Uterus (tissue), 4 donors: ENCODE results near the gene CASKIN1. TPM values are rescaled to one million over a fixed set of nuclear protein-coding genes. Genes with fewer than 3 reads are reported as not detected.

Source experiments
- DNase-seq, 2 donors: peaks; one replicate each; pipeline ENCODE4 v3.0.0-alpha.2; 2019 to 2020
- H3K27ac ChIP-seq, 2 donors: fragments of 200-600 bp; sonication (generic); 1 replicate in 1 of 2; 2 replicates in 1 of 2; pipeline ENCODE4 v1.5.1; 2016 to 2018
- H3K27me3 ChIP-seq, 2 donors: fragments of 200-600 bp; sonication (generic); one replicate each; pipeline ENCODE4 v1.5.1; 2018 to 2019; ENCODE audit warnings: control low read depth in 1 of 2
- H3K36me3 ChIP-seq, 2 donors: fragments of 200-600 bp; sonication (generic); one replicate each; pipeline ENCODE4 v1.5.1; 2019; ENCODE audit warnings: control low read depth in 1 of 2
- H3K4me1 ChIP-seq, 2 donors: fragments of 200-600 bp; sonication (generic); one replicate each; pipeline ENCODE4 v1.5.1; 2018 to 2019; ENCODE audit warnings: control low read depth in 1 of 2
- H3K4me3 ChIP-seq, 2 donors: fragments of 200-600 bp; sonication (generic); 1 replicate in 1 of 2; 2 replicates in 1 of 2; pipeline ENCODE4 v1.5.1; 2018 to 2019; ENCODE audit warnings: mild to moderate bottlenecking in 1 of 2
- H3K9me3 ChIP-seq, 2 donors: fragments of 200-600 bp; sonication (generic); one replicate each; pipeline ENCODE4 v1.5.1; 2019; ENCODE audit warnings: control low read depth in 1 of 2
- POLR2A ChIP-seq, 2 donors: fragments of 450-650 bp; IDR thresholded peaks; one replicate each; pipeline ENCODE4 v1.6.1; 2016; ENCODE audit warnings: antibody characterized with exemption in 2 of 2, mild to moderate bottlenecking in 1 of 2, moderate library complexity in 1 of 2
- intact Hi-C: fragments of 100-400 bp; cut with DNase I; formaldehyde crosslinking; loops from one replicate; pipeline ENCODE4 v1.15.1; 2023; ENCODE audit warnings: low total_unique reads
- total RNA-seq, 4 donors: library from RNA; depleted of rRNA in 3 of 4; stranded (reverse); fragments of >200 nt in 3 of 4; gene quantifications; one replicate each; pipeline versions ENCODE4 v1.1.0 to v1.2.4, GENCODE V29; 2014 to 2023
- TF ChIP-seq, protein P1 (sequence below), 4 experiments: fragments of 200-600 bp in 2 of 4; fragments of 450-650 bp in 2 of 4; sonication (generic) in 2 of 4; IDR thresholded peaks; one replicate each; pipeline ENCODE4 v1.5.1; 2016 to 2019; ENCODE audit warnings: antibody characterized with exemption in 4 of 4, mild to moderate bottlenecking in 2 of 4, moderate library complexity in 1 of 4
- donor health status: DM: yes; HTN: yes; CAD: no.

CASKIN1 gene
- total RNA-seq, 4 donors from 2014 or later = 0.40 to 2.7 TPM; not detected in 2

DNA sequence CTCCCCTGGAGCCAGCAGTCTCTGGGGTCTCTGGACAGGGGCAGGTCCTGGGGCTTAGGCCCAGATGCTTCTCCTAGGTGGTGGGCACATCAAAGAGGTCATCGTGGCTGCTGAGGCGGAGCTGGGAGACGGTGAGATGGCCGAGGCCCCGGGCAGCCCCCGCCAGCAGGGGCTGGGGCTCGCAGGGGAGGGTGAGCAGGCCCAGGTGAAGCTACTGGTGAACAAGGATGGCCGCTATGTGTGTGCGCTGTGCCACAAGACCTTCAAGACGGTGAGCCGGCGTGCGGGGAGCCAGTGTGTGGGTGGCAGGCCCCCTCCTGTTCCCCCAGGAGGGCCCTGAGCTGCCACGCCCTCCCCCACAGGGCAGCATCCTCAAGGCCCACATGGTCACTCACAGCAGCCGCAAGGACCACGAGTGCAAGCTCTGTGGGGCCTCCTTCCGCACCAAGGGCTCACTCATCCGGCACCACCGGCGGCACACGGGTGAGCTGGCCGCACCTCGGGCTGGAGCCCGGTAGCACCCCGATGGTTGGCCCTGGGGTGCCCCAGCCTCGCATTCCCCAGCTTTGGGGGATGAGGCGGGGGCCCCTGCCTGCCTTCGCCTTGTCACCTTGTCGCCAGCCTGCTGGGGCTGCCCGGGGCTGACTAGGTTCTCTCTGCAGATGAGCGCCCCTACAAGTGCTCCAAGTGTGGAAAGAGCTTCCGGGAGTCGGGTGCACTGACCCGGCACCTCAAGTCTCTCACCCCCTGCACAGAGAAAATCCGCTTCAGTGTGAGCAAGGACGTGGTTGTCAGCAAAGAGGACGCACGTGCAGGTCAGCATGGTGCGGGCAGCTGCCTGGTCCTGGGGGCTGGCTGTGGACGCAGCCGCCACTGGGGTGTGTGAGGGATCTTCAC is 35.9 kb upstream of the CASKIN1 start:
- TF ChIP-seq POLR2A (IDR thresholded peaks at IDR 0.05) = no peak
- TF ChIP-seq, protein P1, sequence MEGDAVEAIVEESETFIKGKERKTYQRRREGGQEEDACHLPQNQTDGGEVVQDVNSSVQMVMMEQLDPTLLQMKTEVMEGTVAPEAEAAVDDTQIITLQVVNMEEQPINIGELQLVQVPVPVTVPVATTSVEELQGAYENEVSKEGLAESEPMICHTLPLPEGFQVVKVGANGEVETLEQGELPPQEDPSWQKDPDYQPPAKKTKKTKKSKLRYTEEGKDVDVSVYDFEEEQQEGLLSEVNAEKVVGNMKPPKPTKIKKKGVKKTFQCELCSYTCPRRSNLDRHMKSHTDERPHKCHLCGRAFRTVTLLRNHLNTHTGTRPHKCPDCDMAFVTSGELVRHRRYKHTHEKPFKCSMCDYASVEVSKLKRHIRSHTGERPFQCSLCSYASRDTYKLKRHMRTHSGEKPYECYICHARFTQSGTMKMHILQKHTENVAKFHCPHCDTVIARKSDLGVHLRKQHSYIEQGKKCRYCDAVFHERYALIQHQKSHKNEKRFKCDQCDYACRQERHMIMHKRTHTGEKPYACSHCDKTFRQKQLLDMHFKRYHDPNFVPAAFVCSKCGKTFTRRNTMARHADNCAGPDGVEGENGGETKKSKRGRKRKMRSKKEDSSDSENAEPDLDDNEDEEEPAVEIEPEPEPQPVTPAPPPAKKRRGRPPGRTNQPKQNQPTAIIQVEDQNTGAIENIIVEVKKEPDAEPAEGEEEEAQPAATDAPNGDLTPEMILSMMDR (IDR thresholded peaks at IDR 0.05) = no peak
- Histone ChIP-seq H3K27me3 (peaks cover 5 to 7% of the 10 kb centered on the region in 2 donors), H3K27ac (no peak overlapping the region), H3K36me3 (no peaks in the 10 kb centered on the region), H3K4me3 (no peak overlapping the region), H3K4me1 (peaks cover 0 to 12% of the 10 kb centered on the region in 2 donors), H3K9me3 (no peaks in the 10 kb centered on the region)
- intact Hi-C loops = no loop called here
- no peak for DNase-seq

GRCh38 chr16:2231016-2231931 is 34.9 kb upstream of the CASKIN1 start:
- no peak for TF ChIP-seq POLR2A (IDR thresholded peaks at IDR 0.05)
- TF ChIP-seq, protein P1 (IDR thresholded peaks at IDR 0.05) = no peak

DNA sequence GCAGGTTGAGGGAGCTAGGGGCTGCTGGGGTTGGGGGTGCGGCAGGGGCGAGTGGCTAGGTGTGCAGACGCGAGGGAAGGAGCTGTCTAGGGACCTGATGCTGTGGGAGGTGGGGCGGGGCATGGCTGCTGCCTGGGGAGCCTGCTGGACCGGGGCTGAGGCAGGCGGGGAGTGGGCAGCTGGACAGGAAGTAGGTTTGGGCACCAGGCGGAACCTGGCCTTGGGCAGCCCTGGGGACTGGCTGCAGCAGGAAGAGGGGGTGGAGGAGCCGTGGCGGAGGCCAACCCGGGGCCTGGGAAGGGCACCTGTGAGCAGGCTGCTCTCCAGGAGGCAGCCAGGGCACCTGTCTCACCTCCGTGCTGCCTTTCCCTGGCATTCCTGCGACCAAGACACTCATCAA is 34.0 kb upstream of the CASKIN1 start:
- intact Hi-C loops = no loop called here
- DNase-seq = no peak
- Histone ChIP-seq H3K9me3 (no peaks in the 10 kb centered on the region), H3K4me1 (no peaks in the 10 kb centered on the region), H3K27ac (no peak overlapping the region), H3K4me3 (no peak overlapping the region), H3K27me3 (no peaks in the 10 kb centered on the region), H3K36me3 (no peaks in the 10 kb centered on the region)
- TF ChIP-seq POLR2A (IDR thresholded peaks at IDR 0.05) = no peak
- TF ChIP-seq, protein P1 (IDR thresholded peaks at IDR 0.05) = no peak

More at GRCh38 chr16:2231016-2231931, 34.9 kb upstream of the CASKIN1 start:
- Histone ChIP-seq H3K4me3 (no peak overlapping the region), H3K9me3 (no peaks in the 10 kb centered on the region), H3K36me3 (no peaks in the 10 kb centered on the region), H3K27ac (no peak overlapping the region), H3K27me3 (no peaks in the 10 kb centered on the region), H3K4me1 (peaks cover 0 to 2% of the 10 kb centered on the region in 2 donors)
- intact Hi-C loops = no loop called here
- no peak for DNase-seq

GRCh38 chr16:2229632-2230250 is 33.3 kb upstream of the CASKIN1 start:
- Histone ChIP-seq H3K27me3 (no peaks in the 10 kb centered on the region), H3K27ac (no peak overlapping the region), H3K9me3 (no peaks in the 10 kb centered on the region), H3K4me3 (no peak overlapping the region), H3K36me3 (no peaks in the 10 kb centered on the region), H3K4me1 (peaks cover 0 to 6% of the 10 kb centered on the region in 2 donors)
- TF ChIP-seq POLR2A (IDR thresholded peaks at IDR 0.05) = no peak
- TF ChIP-seq, protein P1 (IDR thresholded peaks at IDR 0.05) = no peak
- intact Hi-C loops = no loop called here
- DNase-seq = no peak
